Measurements from ENCODE around the gene CCT3.
"Not testable (repeated sequence)": the region's sequence is repeated elsewhere in the genome, so short reads cannot be mapped to it uniquely, and the experiment has no call there.

CCT3 gene

GRCh38 chr1:156336242-156336641 is 1.9 kb downstream of the CCT3 start:
- in situ Hi-C loops (cut with MboI; ENCODE audit: low sequenced_read_pairs): no loop called here
- no peaks in the 10 kb centered on the region for H3K27me3 ChIP-seq (ENCODE audit: low read depth)
- no peaks in the 10 kb centered on the region for H3K9me3 ChIP-seq
- DNase-seq (ENCODE audit: low spot score in 2 of 2): no peak
- H3K36me3 ChIP-seq (replicated peaks): peaks cover 55% of the 10 kb centered on the region
- H3K4me3 ChIP-seq: peak overlapping the region; percentile 82
- H3K4me1 ChIP-seq: peaks cover 7% of the 10 kb centered on the region

- in situ Hi-C loops (cut with MboI; ENCODE audit: low sequenced_read_pairs): loop anchor here (10.0 kb wide), 1 partner anchor 398 kb away; no protein-coding TSS in a partner anchor
- H3K27me3 ChIP-seq (ENCODE audit: low read depth): not testable (repeated sequence)
Observed at GRCh38 chr1:156323179-156323578, 14.9 kb downstream of the CCT3 start.

GRCh38 chr1:156320560-156320959 is 17.5 kb downstream of the CCT3 start:
- in situ Hi-C loops (cut with MboI; ENCODE audit: low sequenced_read_pairs): loop anchor here (10.0 kb wide), 1 partner anchor 396 kb away; no protein-coding TSS in a partner anchor
- Histone ChIP-seq H3K27me3 (ENCODE audit: low read depth) (no peaks in the 10 kb centered on the region), H3K9me3 (no peaks in the 10 kb centered on the region), H3K4me3 (no peak overlapping the region), H3K36me3 (replicated peaks) (peaks cover 94% of the 10 kb centered on the region), H3K4me1 (no peaks in the 10 kb centered on the region)
- no peak for DNase-seq (ENCODE audit: low spot score in 2 of 2)

More at GRCh38 chr1:156323179-156323578, 14.9 kb downstream of the CCT3 start:
- not testable (repeated sequence) for H3K9me3 ChIP-seq; H3K4me3 ChIP-seq; H3K4me1 ChIP-seq; DNase-seq (ENCODE audit: low spot score in 2 of 2)
- peaks cover 83% of the 10 kb centered on the region for H3K36me3 ChIP-seq (replicated peaks)

GRCh38 chr1:156319664-156320063 is 18.4 kb downstream of the CCT3 start:
- in situ Hi-C loops (cut with MboI; ENCODE audit: low sequenced_read_pairs): loop anchor here (10.0 kb wide), 1 partner anchor 395 kb away; no protein-coding TSS in a partner anchor
- no peaks in the 10 kb centered on the region for H3K27me3 ChIP-seq (ENCODE audit: low read depth)

GRCh38 chr1:156316909-156317308 is 21.2 kb downstream of the CCT3 start:
- Histone ChIP-seq H3K36me3 (replicated peaks) (peaks cover 97% of the 10 kb centered on the region), H3K4me3 (no peak overlapping the region), H3K9me3 (no peaks in the 10 kb centered on the region), H3K4me1 (no peaks in the 10 kb centered on the region), H3K27me3 (ENCODE audit: low read depth) (no peaks in the 10 kb centered on the region)
- no peak for DNase-seq (ENCODE audit: low spot score in 2 of 2)
- in situ Hi-C loops (cut with MboI; ENCODE audit: low sequenced_read_pairs): no loop called here

More at GRCh38 chr1:156319664-156320063, 18.4 kb downstream of the CCT3 start:
- peaks cover 96% of the 10 kb centered on the region for H3K36me3 ChIP-seq (replicated peaks)
- H3K4me1 ChIP-seq: no peaks in the 10 kb centered on the region
- no peak overlapping the region for H3K4me3 ChIP-seq
- peak; percentile 20 to 33 for DNase-seq (ENCODE audit: low spot score in 2 of 2)
- H3K9me3 ChIP-seq: no peaks in the 10 kb centered on the region

GRCh38 chr1:156310962-156311361 is 27.1 kb downstream of the CCT3 start:
- Histone ChIP-seq H3K27me3 (ENCODE audit: low read depth) (no peaks in the 10 kb centered on the region), H3K36me3 (replicated peaks) (peaks cover 97% of the 10 kb centered on the region), H3K4me3 (no peak overlapping the region), H3K9me3 (no peaks in the 10 kb centered on the region), H3K4me1 (no peaks in the 10 kb centered on the region)
- no peak for DNase-seq (ENCODE audit: low spot score in 2 of 2)
- in situ Hi-C loops (cut with MboI; ENCODE audit: low sequenced_read_pairs): no loop called here

GRCh38 chr1:156308078-156308477 is 30.0 kb downstream of the CCT3 start:
- no peaks in the 10 kb centered on the region for H3K27me3 ChIP-seq (ENCODE audit: low read depth)
- no peaks in the 10 kb centered on the region for H3K9me3 ChIP-seq
- no peak for DNase-seq (ENCODE audit: low spot score in 2 of 2)
- in situ Hi-C loops (cut with MboI; ENCODE audit: low sequenced_read_pairs): loop anchor here (10.0 kb wide), 1 partner anchor 393 kb away; the partner anchor contains the start of gene RIT1
- peaks cover 90% of the 10 kb centered on the region for H3K36me3 ChIP-seq (replicated peaks)
- no peak overlapping the region for H3K4me3 ChIP-seq
- no peaks in the 10 kb centered on the region for H3K4me1 ChIP-seq

GRCh38 chr1:156305215-156305614 is 32.9 kb downstream of the CCT3 start:
- Histone ChIP-seq H3K36me3 (replicated peaks) (peaks cover 64% of the 10 kb centered on the region), H3K9me3 (no peaks in the 10 kb centered on the region), H3K4me1 (no peaks in the 10 kb centered on the region), H3K27me3 (ENCODE audit: low read depth) (no peaks in the 10 kb centered on the region), H3K4me3 (no peak overlapping the region)
- in situ Hi-C loops (cut with MboI; ENCODE audit: low sequenced_read_pairs): loop anchor here (10.0 kb wide), 1 partner anchor 390 kb away; the partner anchor contains the start of gene RIT1
- no peak for DNase-seq (ENCODE audit: low spot score in 2 of 2)

- H3K27me3 ChIP-seq (ENCODE audit: low read depth): no peaks in the 10 kb centered on the region
- in situ Hi-C loops (cut with MboI; ENCODE audit: low sequenced_read_pairs): loop anchor here (10.0 kb wide), 1 partner anchor 388 kb away; the partner anchor contains the start of gene RIT1
- H3K4me1 ChIP-seq: no peaks in the 10 kb centered on the region
- H3K36me3 ChIP-seq (replicated peaks): peaks cover 44% of the 10 kb centered on the region
- H3K4me3 ChIP-seq: no peak overlapping the region
- H3K9me3 ChIP-seq: no peaks in the 10 kb centered on the region
- DNase-seq (ENCODE audit: low spot score in 2 of 2): no peak
Observed at GRCh38 chr1:156303241-156303640, 34.9 kb downstream of the CCT3 start.

GRCh38 chr1:156298852-156299357 is 39.2 kb downstream of the CCT3 start, which contains the start of gene VHLL:
Gene VHLL, minus strand, starts transcription at chr1:156299307. Its CDS starts 118 bp downstream, at chr1:156299189.
- in situ Hi-C loops (cut with MboI; ENCODE audit: low sequenced_read_pairs): no loop called here
- no peak within 1 kb of the TSS for H3K4me3 ChIP-seq
- DNase-seq (ENCODE audit: low spot score in 2 of 2): no peak

GRCh38 chr1:156295391-156295947 is 42.6 kb downstream of the CCT3 start, which contains the start of gene GLMP:
Gene GLMP, minus strand, starts transcription at chr1:156295679. Its CDS starts 34 bp downstream, at chr1:156295645.
- Histone ChIP-seq H3K4me1 (no peaks in the 10 kb centered on the region), H3K27me3 (ENCODE audit: low read depth) (no peaks in the 10 kb centered on the region), H3K9me3 (no peaks in the 10 kb centered on the region), H3K36me3 (replicated peaks) (peaks cover 3% of the 10 kb centered on the region; the same call in 1 of the 2 replicates), H3K4me3 (no peak within 1 kb of the TSS)
- in situ Hi-C loops (cut with MboI; ENCODE audit: low sequenced_read_pairs): no loop called here
- DNase-seq (ENCODE audit: low spot score in 2 of 2): no peak

More at GRCh38 chr1:156298852-156299357, 39.2 kb downstream of the CCT3 start, which contains the start of gene VHLL:
- Histone ChIP-seq H3K4me1 (no peaks in the 10 kb centered on the region), H3K27me3 (ENCODE audit: low read depth) (no peaks in the 10 kb centered on the region), H3K36me3 (replicated peaks) (peaks cover 11% of the 10 kb centered on the region; the same call in 1 of the 2 replicates), H3K9me3 (no peaks in the 10 kb centered on the region)

GRCh38 chr1:156293895-156294294 is 44.2 kb downstream of the CCT3 start:
- H3K9me3 ChIP-seq: no peaks in the 10 kb centered on the region
- peaks cover 3% of the 10 kb centered on the region for H3K36me3 ChIP-seq (replicated peaks)
- in situ Hi-C loops (cut with MboI; ENCODE audit: low sequenced_read_pairs): no loop called here
- no peaks in the 10 kb centered on the region for H3K27me3 ChIP-seq (ENCODE audit: low read depth)
- no peaks in the 10 kb centered on the region for H3K4me1 ChIP-seq
- no peak for DNase-seq (ENCODE audit: low spot score in 2 of 2)
- no peak overlapping the region for H3K4me3 ChIP-seq

GRCh38 chr1:156293098-156293434 is 45.0 kb downstream of the CCT3 start:
- Histone ChIP-seq H3K36me3 (replicated peaks) (peaks cover 3% of the 10 kb centered on the region), H3K4me3 (no peak overlapping the region), H3K4me1 (no peaks in the 10 kb centered on the region), H3K27me3 (ENCODE audit: low read depth) (no peaks in the 10 kb centered on the region), H3K9me3 (no peaks in the 10 kb centered on the region)
- DNase-seq (ENCODE audit: low spot score in 2 of 2): no peak
- in situ Hi-C loops (cut with MboI; ENCODE audit: low sequenced_read_pairs): no loop called here

Measured in HAP-1 (cell line).